HG03039 (cell line): ENCODE results near the gene BRD8.
A peak's percentile ranks its signal among the peaks of the same experiment; 100 is the strongest.
"Not testable (repeated sequence)": the region's sequence is repeated elsewhere in the genome, so short reads cannot be mapped to it uniquely, and the experiment has no call there.

Source experiments
- ATAC-seq: cut with Tn5 transposase; IDR thresholded peaks from one replicate; pipeline ENCODE4 v1.9.1; 2021; ENCODE audit warnings: mild to moderate bottlenecking, moderate library complexity; ENCODE audit not compliant: unreplicated experiment

The BRD8 gene, protein sequence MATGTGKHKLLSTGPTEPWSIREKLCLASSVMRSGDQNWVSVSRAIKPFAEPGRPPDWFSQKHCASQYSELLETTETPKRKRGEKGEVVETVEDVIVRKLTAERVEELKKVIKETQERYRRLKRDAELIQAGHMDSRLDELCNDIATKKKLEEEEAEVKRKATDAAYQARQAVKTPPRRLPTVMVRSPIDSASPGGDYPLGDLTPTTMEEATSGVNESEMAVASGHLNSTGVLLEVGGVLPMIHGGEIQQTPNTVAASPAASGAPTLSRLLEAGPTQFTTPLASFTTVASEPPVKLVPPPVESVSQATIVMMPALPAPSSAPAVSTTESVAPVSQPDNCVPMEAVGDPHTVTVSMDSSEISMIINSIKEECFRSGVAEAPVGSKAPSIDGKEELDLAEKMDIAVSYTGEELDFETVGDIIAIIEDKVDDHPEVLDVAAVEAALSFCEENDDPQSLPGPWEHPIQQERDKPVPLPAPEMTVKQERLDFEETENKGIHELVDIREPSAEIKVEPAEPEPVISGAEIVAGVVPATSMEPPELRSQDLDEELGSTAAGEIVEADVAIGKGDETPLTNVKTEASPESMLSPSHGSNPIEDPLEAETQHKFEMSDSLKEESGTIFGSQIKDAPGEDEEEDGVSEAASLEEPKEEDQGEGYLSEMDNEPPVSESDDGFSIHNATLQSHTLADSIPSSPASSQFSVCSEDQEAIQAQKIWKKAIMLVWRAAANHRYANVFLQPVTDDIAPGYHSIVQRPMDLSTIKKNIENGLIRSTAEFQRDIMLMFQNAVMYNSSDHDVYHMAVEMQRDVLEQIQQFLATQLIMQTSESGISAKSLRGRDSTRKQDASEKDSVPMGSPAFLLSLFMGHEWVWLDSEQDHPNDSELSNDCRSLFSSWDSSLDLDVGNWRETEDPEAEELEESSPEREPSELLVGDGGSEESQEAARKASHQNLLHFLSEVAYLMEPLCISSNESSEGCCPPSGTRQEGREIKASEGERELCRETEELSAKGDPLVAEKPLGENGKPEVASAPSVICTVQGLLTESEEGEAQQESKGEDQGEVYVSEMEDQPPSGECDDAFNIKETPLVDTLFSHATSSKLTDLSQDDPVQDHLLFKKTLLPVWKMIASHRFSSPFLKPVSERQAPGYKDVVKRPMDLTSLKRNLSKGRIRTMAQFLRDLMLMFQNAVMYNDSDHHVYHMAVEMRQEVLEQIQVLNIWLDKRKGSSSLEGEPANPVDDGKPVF

DNA sequence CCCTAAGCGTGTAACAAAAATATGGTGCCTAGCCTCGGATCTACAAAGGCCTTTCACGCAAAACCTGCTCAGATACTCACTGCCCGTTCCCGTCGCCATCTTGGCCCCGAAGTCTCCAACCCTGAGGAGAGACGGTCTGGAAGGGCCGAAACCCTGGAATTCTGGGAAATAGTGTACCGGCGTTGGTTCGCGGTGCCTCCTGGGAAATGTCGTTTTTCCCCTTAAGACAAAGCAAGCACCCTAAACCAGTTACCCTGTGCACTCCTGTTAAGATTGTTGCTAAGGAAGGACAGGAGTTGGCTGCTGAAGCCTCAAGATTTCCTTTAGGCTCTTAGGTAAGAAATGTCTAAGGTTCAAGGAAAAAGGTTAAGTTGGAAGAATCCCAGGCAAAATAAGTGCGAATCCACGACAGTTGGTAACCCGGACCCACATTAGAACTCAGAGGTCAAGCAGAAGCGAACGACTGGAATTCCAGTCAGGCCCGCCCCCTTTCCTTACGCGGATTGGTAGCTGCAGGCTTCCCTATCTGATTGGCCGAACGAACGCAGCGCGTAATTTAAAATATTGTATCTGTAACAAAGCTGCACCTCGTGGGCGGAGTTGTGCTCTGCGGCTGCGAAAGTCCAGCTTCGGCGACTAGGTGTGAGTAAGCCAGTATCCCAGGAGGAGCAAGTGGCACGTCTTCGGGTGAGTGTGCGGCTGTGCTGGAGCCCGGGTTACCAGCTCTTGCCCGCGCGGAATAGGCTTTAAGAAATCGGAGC is at the start of gene BRD8, which contains the start of gene KIF20A:
TSS of gene BRD8 (minus strand) at position 115 of the 761 bp plus-strand sequence. CDS start at position 99, 16 bp downstream.
TSS of gene KIF20A (plus strand) at position 597 of the 761 bp plus-strand sequence. CDS start 569 bp downstream, outside the sequence.
- peak; percentile 77 for ATAC-seq

DNA sequence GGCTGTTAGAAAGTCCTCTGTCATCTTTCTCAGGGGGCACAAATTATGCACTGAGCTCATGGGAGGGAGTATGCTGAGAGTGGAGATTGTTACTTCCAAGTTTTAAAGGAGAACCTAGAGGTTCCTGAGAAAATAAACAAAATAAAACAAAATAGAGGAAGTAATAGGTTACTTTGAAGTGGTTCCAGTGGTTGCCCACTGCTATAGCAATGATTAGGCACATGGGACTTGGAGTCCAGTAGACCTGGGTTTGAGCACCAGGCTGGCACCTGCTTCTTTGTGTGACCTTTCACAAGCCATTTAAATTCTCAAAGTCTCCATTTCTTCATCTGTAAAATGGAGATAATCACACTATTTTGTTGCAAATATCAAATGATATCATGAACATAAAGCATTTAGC is 48.5 kb upstream of the BRD8 start:
- no peak for ATAC-seq

DNA sequence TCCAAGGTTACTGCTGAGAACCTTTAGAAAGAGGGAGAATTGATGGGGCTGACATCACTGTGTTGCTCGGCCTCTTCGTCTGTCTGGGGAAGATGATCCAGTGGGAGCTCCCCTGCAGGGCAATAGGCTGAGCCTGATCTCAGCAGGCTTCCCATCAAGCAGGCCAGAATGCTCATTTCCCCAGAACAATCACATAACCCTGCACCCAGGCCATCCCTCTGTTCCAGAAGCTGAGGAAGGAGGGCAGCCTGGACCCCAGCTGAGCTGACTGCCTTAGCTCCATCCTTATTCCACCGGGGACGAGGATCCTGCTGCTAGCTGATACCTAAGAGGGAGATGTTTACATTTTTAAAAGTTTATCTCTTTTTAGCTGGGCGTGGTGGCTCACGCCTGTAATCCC is 46.3 kb upstream of the BRD8 start:
- ATAC-seq, result no peak

DNA sequence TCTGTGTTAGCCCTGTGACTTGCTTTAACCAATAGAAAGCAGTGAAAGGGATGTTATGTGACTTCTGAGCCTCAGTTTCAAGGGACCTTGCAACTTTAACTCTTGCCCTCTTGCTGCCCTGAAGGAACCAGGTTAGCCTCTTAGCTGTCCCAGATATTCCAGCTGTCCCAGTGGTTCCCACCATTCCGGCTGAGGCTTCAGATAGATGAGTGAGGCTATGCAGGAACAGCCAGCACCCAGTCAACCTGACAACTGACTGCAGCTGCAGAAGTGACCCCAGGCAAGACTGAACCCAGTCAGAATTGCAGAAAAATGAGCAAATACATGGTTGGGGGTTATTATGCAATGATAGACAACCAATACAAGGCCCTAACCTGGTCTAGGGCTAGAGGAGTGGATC is 45.1 kb upstream of the BRD8 start:
- ATAC-seq, result no peak

DNA sequence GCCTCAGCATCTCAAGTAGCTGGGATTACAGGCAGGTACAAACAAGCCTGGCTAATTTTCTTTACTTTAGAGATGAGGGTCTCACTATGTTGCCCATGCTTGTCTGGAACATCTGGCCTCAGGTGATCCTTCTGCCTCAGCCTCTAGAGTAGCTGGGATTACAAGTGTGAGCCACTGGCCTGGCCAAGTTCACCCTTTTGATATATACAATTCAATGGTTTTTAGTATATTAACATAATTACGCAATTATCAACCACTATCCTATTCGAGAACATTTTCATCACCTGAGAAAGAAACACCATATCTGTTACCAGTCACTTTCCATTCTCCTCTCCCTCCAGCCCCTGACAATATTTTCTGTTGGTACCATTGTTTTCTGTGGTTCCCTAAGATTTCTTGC is 38.4 kb upstream of the BRD8 start:
- ATAC-seq, result no peak

DNA sequence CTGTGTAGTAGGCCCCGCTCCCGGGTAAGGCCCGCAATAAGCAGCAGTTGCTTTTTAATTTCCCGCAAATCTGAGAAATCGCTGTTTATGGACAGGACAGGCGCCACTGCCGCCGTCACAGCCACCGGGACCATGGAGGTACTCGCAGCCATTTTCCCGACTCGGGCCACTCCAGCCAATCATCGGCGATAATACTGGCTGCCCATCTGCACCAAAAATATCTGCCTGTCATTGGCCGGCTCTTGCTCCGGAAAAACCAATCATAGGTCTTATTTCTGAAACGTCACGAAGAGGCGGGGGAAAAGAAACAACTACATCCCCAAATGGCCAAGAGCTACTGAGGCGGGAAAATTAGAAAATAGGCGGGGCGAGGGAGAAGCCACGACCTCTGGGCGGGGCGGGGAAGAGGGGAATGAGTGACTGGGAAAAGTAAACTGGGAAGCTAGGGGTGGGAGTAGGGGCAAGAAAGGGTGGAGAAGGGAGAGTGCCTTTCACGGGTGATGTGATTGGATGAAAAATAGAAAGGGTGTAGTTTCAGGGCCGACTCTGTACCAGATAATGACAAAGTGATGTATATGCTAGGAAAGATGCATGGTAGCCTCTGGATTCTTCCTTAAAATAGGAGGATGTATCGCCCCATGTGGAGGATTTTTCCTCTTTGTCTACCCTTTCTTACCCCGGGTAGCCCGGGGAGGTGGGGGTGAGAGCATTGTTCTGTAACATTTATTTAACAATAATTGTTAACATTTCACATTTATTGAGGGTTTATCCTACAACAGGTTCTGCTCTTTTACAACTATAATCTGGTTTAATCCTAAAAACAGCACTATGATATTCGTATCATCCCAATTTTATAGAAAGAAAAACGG is 35.0 kb upstream of the BRD8 start, which contains the start of gene CDC23:
TSS of gene CDC23 (minus strand) at position 163 of the 869 bp plus-strand sequence. CDS start at position 152, 11 bp downstream.
- ATAC-seq, result peak; percentile 91

DNA sequence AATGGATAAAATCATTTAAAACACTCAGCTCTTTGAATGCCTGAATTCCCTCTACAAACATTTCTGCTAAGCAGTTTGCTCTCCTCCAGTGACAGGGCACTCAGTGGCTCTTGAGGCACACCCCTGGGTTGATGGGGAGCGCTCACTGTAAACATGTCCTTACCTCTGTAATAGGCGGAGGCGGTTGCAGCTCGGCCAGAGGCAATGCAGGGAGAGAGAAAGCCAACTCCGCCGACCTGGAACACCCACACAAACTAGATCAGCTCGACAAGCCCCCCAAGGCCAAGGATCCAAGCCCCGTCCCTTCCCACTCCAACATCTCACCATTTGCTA is 34.4 kb upstream of the BRD8 start:
- no peak for ATAC-seq

DNA sequence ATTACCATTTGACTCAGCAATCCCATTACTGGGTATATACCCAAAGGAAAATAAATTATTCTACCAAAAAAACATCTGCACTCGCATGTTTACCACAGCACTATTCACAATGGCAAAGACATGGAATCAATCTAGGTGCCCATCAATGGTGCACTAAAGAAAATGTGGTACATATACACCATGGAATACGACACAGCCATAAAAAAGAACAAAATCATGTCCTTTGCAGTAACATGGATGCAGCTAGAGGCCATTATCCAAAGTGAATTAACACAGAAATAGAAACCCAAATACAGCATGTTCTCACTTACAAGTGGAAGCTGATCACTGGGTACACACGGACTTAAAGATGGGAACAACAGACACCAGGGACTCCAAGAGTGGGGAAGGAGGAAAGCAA is 32.6 kb upstream of the BRD8 start:
- no peak for ATAC-seq

DNA sequence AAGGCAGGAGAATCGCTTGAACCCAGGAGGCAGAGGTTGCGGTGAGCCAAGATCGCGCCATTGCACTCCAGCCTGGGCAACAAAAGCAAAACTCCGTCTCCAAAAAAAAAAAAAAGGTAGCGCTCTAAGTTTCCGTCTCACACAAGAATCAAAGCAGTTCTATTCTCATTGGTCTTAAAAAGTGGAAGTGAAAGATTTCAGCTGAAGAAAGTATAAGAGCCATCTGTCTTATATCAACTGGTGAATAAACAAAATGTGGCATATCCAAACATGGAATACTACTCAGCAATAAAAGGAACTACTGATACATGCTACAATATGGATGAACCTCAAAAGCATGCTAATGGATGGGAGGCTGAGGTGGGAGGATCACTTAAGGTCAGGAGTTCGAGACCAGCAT is 15.4 kb upstream of the BRD8 start:
- ATAC-seq, result not testable (repeated sequence)

DNA sequence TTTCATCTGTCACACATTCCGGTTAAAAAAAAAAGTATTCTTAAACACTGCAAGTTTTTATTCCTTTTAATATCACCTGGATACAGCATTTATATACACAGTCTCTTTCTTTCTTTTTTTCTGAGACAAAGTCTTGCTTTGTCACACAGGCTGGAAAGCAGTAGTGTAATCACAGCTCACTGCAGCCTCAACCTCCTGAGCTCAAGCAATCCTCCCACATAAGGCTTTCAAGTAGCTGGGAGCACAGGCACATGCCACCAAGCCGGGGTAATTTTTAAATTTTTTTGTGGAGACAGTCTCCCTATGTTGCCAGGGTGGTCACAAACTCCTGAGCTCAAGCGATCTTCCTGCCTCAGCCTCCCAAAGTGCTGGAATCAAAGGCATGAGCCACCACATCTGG is 14.4 kb upstream of the BRD8 start:
- ATAC-seq, result no peak

DNA sequence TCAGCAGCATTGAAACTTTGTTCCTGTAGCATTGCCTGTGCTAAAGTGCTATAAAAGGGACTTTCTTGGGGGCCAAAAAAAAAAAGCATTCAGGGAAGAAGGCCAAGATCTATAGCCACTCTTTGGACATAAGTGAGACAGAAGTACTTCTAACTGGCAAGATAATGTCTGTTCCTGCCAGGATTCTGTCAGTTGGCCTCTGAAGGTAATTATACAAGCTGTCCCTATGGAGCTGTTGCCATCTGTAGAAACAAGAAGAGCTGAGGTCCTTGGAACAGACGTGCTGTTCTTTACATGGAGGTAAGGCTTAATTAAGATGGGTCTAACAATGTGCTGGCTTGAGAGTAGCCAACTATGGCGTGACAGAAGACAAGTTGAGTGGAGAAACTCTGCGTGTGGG is 10.2 kb upstream of the BRD8 start:
- ATAC-seq, result no peak

DNA sequence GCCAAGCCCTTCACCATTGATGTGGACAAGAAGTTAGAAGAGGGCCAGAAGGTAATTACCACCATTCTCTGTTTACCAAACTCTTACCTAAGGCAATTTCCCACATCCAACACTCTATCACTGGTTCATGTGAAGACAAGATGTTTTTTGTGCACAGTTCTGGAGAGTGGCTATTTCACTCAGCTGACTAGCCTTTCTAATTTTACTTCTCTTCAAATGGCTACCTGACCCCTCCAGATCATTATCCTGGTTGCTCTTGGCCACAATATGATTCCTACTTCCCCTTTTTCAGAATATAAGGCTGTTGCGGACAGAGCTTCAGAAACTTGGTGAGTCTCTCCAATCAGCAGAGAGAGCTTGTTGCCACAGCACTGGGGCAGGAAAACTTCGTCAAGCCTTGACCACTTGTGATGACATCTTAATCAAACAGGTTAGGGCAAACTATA is 7.6 kb upstream of the BRD8 start:
- ATAC-seq, result no peak

DNA sequence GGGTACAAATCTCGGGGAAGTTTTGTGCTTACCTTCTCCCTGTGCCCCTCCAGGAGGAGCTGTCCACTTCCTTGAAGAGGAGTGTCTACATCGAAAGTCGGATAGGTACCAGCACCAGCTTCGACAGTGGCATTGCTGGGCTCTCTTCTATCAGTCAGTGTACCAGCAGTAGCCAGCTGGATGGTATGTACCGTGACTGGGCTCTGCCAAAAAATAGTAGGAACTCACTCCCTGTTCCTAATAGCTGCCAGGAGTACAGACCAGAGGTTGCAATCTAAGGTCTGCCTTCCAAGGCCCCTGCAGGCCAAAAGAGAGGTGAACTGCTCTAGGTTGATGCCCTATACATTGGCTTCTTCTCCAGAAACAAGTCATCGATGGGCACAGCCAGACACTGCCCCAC is 4.4 kb upstream of the BRD8 start:
- no peak for ATAC-seq

DNA sequence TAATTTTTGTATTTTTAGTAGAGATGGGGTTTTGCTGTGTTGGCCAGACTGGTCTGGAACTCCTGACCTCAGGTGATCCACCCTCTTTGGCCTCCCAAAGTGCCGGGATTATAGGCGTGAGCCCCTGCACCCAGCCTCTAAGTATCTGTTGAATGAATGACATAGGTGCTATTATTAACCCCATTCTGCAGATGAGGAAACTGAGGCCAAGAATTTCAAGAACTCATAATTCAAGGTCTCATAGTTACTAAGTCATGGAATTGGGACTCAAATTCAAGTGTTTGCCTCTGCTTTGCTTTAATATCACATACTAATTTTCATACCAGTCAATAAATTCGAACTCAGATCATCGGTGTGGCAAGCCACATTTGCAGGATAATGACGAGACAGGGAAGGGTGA is 2.4 kb upstream of the BRD8 start:
- no peak for ATAC-seq

DNA sequence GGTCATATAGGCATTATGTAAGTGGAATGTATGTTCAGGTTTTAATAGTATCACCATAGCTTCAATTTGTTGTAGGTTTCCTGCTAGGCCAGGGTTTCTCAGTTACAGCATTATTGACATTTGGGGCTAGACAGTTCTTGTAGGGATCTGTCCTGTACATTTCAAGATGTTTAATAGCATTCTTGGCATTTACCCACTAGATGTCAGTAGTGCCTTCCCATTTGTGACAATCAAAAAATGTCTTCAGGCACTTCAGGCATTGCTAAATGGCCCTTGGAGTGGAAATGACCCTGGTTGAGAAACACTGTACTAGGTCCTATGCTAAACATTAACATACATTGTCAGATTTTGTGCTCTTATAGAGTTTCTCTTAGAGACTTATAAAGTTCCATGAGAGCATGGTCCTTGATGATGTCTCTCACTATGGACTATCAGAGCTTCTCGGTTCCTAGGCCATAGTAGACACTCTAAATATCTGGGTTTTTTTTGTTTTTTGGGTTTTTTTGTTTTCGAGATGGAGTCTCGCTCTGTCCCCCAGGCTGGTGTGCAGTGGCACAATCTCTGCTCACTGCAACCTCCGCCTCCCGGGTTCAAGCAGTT is 1.9 kb upstream of the BRD8 start:
- no peak for ATAC-seq

DNA sequence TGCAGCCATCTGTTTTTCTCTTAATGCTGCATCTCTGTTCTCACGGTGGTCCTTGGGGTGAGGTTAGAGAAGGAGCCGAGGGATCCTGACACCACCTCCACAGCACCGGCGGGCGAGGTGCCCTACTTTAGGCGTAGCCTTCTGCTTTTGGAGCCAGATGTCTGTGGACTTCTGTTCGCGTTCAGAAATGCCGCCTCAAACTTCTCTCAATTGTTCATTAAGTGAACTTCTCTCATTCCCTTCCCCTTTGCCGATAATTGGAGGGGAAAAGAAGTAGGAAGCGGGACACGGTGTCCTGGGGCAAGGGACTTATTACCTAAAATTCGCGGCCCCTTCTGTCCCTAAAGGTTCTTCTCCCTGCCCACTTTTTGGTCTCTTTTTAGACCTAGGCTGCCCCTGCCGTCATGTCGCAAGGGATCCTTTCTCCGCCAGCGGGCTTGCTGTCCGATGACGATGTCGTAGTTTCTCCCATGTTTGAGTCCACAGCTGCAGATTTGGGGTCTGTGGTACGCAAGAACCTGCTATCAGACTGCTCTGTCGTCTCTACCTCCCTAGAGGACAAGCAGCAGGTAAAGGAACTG is 937 bp upstream of the BRD8 start:
- no peak for ATAC-seq

DNA sequence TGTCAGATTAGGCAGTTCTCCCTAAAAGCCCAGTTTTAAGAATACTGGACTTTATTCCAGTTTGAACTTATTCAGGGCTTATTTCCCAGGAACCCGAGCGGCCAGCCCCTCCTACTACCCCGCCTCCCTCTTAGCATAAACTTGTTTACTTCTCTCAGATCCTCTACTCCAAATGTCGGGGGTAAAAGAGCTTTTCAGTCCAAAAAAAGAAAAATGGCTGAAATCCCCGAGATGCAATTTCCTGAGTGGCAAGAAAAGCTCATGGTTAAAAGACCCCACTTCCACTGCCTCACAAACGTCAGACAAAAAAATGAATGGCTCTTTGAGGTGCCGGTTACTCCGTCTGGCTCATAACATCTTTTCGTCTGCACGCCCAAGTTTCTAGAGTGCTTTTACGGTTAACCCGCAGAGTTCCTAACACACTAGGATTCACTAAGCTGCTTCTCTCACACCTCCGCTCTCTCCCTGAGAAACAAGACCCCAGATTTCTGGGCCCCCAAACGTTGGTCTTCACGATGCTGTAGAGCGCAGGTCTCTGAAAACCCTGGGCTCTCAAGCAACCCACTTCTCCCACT is 402 bp downstream of the BRD8 start:
- ATAC-seq, result no peak

DNA sequence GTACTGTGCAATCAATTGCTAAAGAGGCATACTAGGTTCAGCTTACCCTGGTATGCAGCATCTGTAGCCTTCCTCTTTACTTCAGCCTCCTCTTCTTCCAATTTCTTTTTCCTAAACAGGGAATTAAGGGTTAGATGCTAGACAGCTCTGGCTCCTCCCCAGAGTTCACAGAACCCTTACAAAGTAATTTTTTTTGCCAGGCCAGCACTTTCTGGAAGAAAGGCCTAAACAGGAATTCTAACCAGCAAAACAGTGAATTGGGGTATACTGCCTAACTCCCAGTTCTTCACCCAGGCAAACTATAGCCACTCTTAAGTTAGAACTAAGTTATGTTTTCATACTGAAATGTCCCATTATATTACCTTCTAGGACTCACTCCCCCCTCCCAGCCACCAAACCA is 8.1 kb downstream of the BRD8 start:
- no peak for ATAC-seq
